Transverse colon (tissue), 4 donors: ENCODE measurements around the gene KLRG1. TPM values are rescaled to one million over a fixed set of nuclear protein-coding genes. Genes with fewer than 3 reads are reported as not detected.

Experiments used
- DNase-seq: peaks from one replicate; pipeline ENCODE4 v3.0.0-alpha.2; 2019
- H3K27ac ChIP-seq, 4 donors: fragments of 200-600 bp; sonication (generic); 2 replicates each; pipeline ENCODE4 v1.5.1; 2016 to 2018; ENCODE audit warnings: inconsistent platforms in 4 of 4
- H3K27me3 ChIP-seq: fragments of 200-600 bp; sonication (generic); 2 replicates; pipeline ENCODE4 v1.5.1; 2017; ENCODE audit warnings: inconsistent platforms
- H3K36me3 ChIP-seq, 4 donors: fragments of 200-600 bp; sonication (generic); 2 replicates each; pipeline ENCODE4 v1.5.1; 2017 to 2019; ENCODE audit warnings: inconsistent platforms in 4 of 4
- H3K4me1 ChIP-seq, 4 donors: fragments of 200-600 bp; sonication (generic); 2 replicates each; pipeline ENCODE4 v1.5.1; 2017 to 2020; ENCODE audit warnings: inconsistent platforms in 4 of 4
- H3K4me3 ChIP-seq, 4 donors: fragments of 200-600 bp; sonication (generic); 1 replicate in 1 of 4; 2 replicates in 3 of 4; pipeline versions ENCODE4 v1.5.1 to v1.6.1; 2017 to 2019; ENCODE audit warnings: inconsistent platforms in 4 of 4
- H3K9me3 ChIP-seq, 2 donors: fragments of 200-600 bp; sonication (generic); 2 replicates each; pipeline ENCODE4 v1.5.1; 2017 to 2019; ENCODE audit warnings: inconsistent platforms in 2 of 2
- EP300 ChIP-seq: sonication (generic); formaldehyde crosslinking; IDR thresholded peaks from one replicate; pipeline ENCODE4 v1.6.1; 2017; ENCODE audit warnings: antibody characterized with exemption, low read depth
- POLR2A ChIP-seq: fragments of 450-650 bp; IDR thresholded peaks from one replicate; pipeline ENCODE4 v1.6.1; 2016; ENCODE audit warnings: antibody characterized with exemption, mild to moderate bottlenecking, moderate library complexity
- POLR2AphosphoS5 ChIP-seq, 3 donors: sonication (generic); formaldehyde crosslinking; IDR thresholded peaks; one replicate each; pipeline ENCODE4 v1.6.1; 2016; ENCODE audit warnings: antibody characterized with exemption in 3 of 3
- WGBS, 2 donors: methylation state at CpG; one replicate each; pipeline ENCODE4 v1.1.5; 2018; ENCODE audit warnings: low coverage in 1 of 2; 5-methylcytosine and 5-hydroxymethylcytosine counted together
- in situ Hi-C, 4 donors: fragments of 200-750 bp; cut with MboI; loops; one replicate each; pipeline versions ENCODE4 v1.15.0 to v1.15.1; 2017; ENCODE audit warnings: low sequenced_read_pairs in 3 of 4, low pct_ligation_motif_present in 1 of 4, low pct_unique_long_range_greater_than_20kb in 1 of 4
- intact Hi-C: fragments of 100-400 bp; cut with DNase I; formaldehyde crosslinking; loops from one replicate; pipeline ENCODE4 v1.15.1; 2023; ENCODE audit warnings: low total_unique reads
- total RNA-seq, 4 donors: library from RNA; depleted of rRNA; stranded (reverse); fragments of >200 nt; gene quantifications; one replicate each; pipeline ENCODE4 v1.1.0, GENCODE V29; 2016
- TF ChIP-seq, protein P1 (sequence below), 5 experiments: fragments of 200-600 bp in 3 of 5; fragments of 450-650 bp in 2 of 5; sonication (generic) in 3 of 5; IDR thresholded peaks; 1 replicate in 2 of 5; 2 replicates in 3 of 5; pipeline ENCODE4 v1.5.1; 2016 to 2017; ENCODE audit warnings: antibody characterized with exemption in 5 of 5, inconsistent platforms in 3 of 5, mild to moderate bottlenecking in 2 of 5, moderate library complexity in 1 of 5

KLRG1 gene
- total RNA-seq, 4 donors from 2014 or later: 1.4 to 2.5 TPM; not detected in 2

GRCh38 chr12:8993827-8994226 lies 4.5 kb downstream of the KLRG1 start:
- WGBS, 2 donors: 84 to 91% methylated on average over 2 to 3 of the region's 3 CpGs
- Histone ChIP-seq H3K27ac (no peak overlapping the region), H3K36me3 (no peaks in the 10 kb centered on the region), H3K4me3 (no peak overlapping the region), H3K4me1 (no peaks in the 10 kb centered on the region), H3K9me3 (no peaks in the 10 kb centered on the region), H3K27me3 (no peaks in the 10 kb centered on the region)
- DNase-seq: no peak
- TF ChIP-seq, protein P1, sequence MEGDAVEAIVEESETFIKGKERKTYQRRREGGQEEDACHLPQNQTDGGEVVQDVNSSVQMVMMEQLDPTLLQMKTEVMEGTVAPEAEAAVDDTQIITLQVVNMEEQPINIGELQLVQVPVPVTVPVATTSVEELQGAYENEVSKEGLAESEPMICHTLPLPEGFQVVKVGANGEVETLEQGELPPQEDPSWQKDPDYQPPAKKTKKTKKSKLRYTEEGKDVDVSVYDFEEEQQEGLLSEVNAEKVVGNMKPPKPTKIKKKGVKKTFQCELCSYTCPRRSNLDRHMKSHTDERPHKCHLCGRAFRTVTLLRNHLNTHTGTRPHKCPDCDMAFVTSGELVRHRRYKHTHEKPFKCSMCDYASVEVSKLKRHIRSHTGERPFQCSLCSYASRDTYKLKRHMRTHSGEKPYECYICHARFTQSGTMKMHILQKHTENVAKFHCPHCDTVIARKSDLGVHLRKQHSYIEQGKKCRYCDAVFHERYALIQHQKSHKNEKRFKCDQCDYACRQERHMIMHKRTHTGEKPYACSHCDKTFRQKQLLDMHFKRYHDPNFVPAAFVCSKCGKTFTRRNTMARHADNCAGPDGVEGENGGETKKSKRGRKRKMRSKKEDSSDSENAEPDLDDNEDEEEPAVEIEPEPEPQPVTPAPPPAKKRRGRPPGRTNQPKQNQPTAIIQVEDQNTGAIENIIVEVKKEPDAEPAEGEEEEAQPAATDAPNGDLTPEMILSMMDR (IDR thresholded peaks at IDR 0.05): no peak
- TF ChIP-seq POLR2A (no peak), POLR2AphosphoS5 (IDR thresholded peaks at IDR 0.05) (no peak)
- intact Hi-C loops: no loop called here
- in situ Hi-C loops: no loop called here

GRCh38 chr12:8995021-8995775 lies 5.9 kb downstream of the KLRG1 start:
- DNase-seq: no peak
- in situ Hi-C loops: no loop called here
- Histone ChIP-seq H3K4me1 (no peaks in the 10 kb centered on the region), H3K4me3 (no peak overlapping the region), H3K27me3 (no peaks in the 10 kb centered on the region), H3K36me3 (no peaks in the 10 kb centered on the region), H3K9me3 (no peaks in the 10 kb centered on the region), H3K27ac (no peak overlapping the region)
- 81% methylated on average over 4 of the region's 4 CpGs for WGBS, 2 donors
- TF ChIP-seq, protein P1 (IDR thresholded peaks at IDR 0.05): no peak
- TF ChIP-seq EP300 (no peak), POLR2AphosphoS5 (IDR thresholded peaks at IDR 0.05) (no peak), POLR2A (no peak)
- intact Hi-C loops: no loop called here

GRCh38 chr12:8996682-8997405 lies 7.5 kb downstream of the KLRG1 start:
- Histone ChIP-seq H3K36me3 (no peaks in the 10 kb centered on the region), H3K27ac (peak overlapping the region in 1 of 4 donors; percentile 18), H3K9me3 (no peaks in the 10 kb centered on the region), H3K4me1 (no peaks in the 10 kb centered on the region), H3K4me3 (no peak overlapping the region), H3K27me3 (no peaks in the 10 kb centered on the region)
- 71 to 73% methylated on average over 4 to 5 of the region's 5 CpGs for WGBS, 2 donors
- TF ChIP-seq EP300 (no peak), POLR2A (no peak), POLR2AphosphoS5 (IDR thresholded peaks at IDR 0.05) (no peak)
- TF ChIP-seq, protein P1 (IDR thresholded peaks at IDR 0.05): no peak
- no peak for DNase-seq
- in situ Hi-C loops: no loop called here
- intact Hi-C loops: no loop called here

GRCh38 chr12:9001233-9001632 lies 11.9 kb downstream of the KLRG1 start:
- DNase-seq: no peak
- Histone ChIP-seq H3K36me3 (no peaks in the 10 kb centered on the region), H3K4me3 (no peak overlapping the region), H3K9me3 (no peaks in the 10 kb centered on the region), H3K27me3 (no peaks in the 10 kb centered on the region), H3K4me1 (no peaks in the 10 kb centered on the region), H3K27ac (no peak overlapping the region)
- TF ChIP-seq POLR2A (no peak), EP300 (no peak), POLR2AphosphoS5 (IDR thresholded peaks at IDR 0.05) (no peak)
- TF ChIP-seq, protein P1 (IDR thresholded peaks at IDR 0.05): no peak
- in situ Hi-C loops: no loop called here
- WGBS, 2 donors: 67 to 84% methylated on average over 3 to 4 of the region's 4 CpGs
- intact Hi-C loops: no loop called here
